Neural cell (in vitro differentiated cells): ENCODE results near the gene ALOX5AP. TPM values are rescaled to one million over a fixed set of nuclear protein-coding genes. Genes with fewer than 3 reads are reported as not detected.

Experiments used
- H2AFZ ChIP-seq: fragments of 200-600, 300-800 bp; sonication (generic), shearing (Covaris generic); 2 replicates; pipeline ENCODE4 v1.6.0; 2014; ENCODE audit warnings: low read depth, mild to moderate bottlenecking, antibody characterized with exemption, low read length, moderate library complexity
- H3F3A ChIP-seq: fragments of 200-600 bp; shearing (Covaris generic); 2 replicates; pipeline ENCODE4 v1.6.1; 2016; ENCODE audit warnings: mild to moderate bottlenecking, moderate library complexity, mixed read lengths, antibody characterized with exemption, low read length; ENCODE audit not compliant: insufficient read depth, poor library complexity, severe bottlenecking
- H3K27ac ChIP-seq: fragments of 200-600, 300-800 bp; sonication (generic), shearing (Covaris generic); 2 replicates; pipeline ENCODE4 v1.5.1; 2014; ENCODE audit warnings: mild to moderate bottlenecking, low read length, moderate library complexity
- H3K27me3 ChIP-seq: fragments of 300-800, 200-600 bp; sonication (generic), shearing (Covaris generic); 2 replicates; pipeline ENCODE4 v1.6.0; 2014; ENCODE audit warnings: mild to moderate bottlenecking, low read depth, low read length, moderate library complexity; ENCODE audit not compliant: insufficient read depth
- H3K36me3 ChIP-seq: fragments of 300-800, 200-600 bp; sonication (generic), shearing (Covaris generic); 2 replicates; pipeline ENCODE4 v1.5.1; 2014; ENCODE audit warnings: mild to moderate bottlenecking, antibody characterized with exemption, low read length, moderate library complexity; ENCODE audit not compliant: insufficient read depth
- H3K4me2 ChIP-seq: fragments of 300-800, 200-600 bp; sonication (generic), shearing (Covaris generic); 2 replicates; pipeline ENCODE4 v1.6.0; 2014; ENCODE audit warnings: mild to moderate bottlenecking, low read length
- H3K4me3 ChIP-seq: fragments of 300-800, 200-600 bp; sonication (generic), shearing (Covaris generic); 2 replicates; pipeline ENCODE4 v1.5.1; 2014; ENCODE audit warnings: mild to moderate bottlenecking, low read length, moderate library complexity
- H3K79me2 ChIP-seq: fragments of 200-600 bp; shearing (Covaris generic); replicated peaks from 2 replicates; pipeline ENCODE4 v1.6.0; 2014; ENCODE audit warnings: mild to moderate bottlenecking, low read length, moderate library complexity; ENCODE audit not compliant: insufficient read depth
- H3K9ac ChIP-seq: fragments of 300-800, 200-600 bp; sonication (generic), shearing (Covaris generic); 2 replicates; pipeline ENCODE4 v1.6.1; 2016; ENCODE audit warnings: mild to moderate bottlenecking, low read length, mixed read lengths
- H3K9me2 ChIP-seq: fragments of 200-600 bp; shearing (Covaris generic); 2 replicates; pipeline ENCODE4 v1.6.1; 2016; ENCODE audit warnings: mild to moderate bottlenecking, low read length, mixed read lengths; ENCODE audit not compliant: insufficient read depth
- H3K9me3 ChIP-seq: fragments of 200-600, 300-800 bp; sonication (generic), shearing (Covaris generic); 2 replicates; pipeline ENCODE4 v1.6.1; 2016; ENCODE audit warnings: mild to moderate bottlenecking, mixed run types, low read length, moderate library complexity, mixed read lengths
- H4K20me1 ChIP-seq: fragments of 200-600 bp; shearing (Covaris generic); 2 replicates; pipeline ENCODE4 v1.6.1; 2016; ENCODE audit warnings: mild to moderate bottlenecking, mixed run types; ENCODE audit not compliant: insufficient read depth
- CTCF ChIP-seq: fragments of 450-650 bp; IDR thresholded peaks from 2 replicates; pipeline ENCODE4 v1.5.1; 2014; ENCODE audit warnings: antibody characterized with exemption, mild to moderate bottlenecking, moderate library complexity; ENCODE audit not compliant: poor library complexity, severe bottlenecking
- EP300 ChIP-seq: fragments of 450-650 bp; conservative IDR thresholded peaks from 2 replicates; pipeline ENCODE4 v1.6.1; 2014; ENCODE audit warnings: antibody characterized with exemption, mild to moderate bottlenecking, moderate library complexity; ENCODE audit not compliant: poor library complexity, severe bottlenecking
- EZH2 ChIP-seq: fragments of 200-600, 300-800 bp; shearing (Covaris generic), sonication (generic); IDR thresholded peaks from 2 replicates; pipeline ENCODE4 v1.6.1; 2014; ENCODE audit warnings: antibody characterized with exemption, low read length, borderline replicate concordance, mild to moderate bottlenecking; ENCODE audit not compliant: insufficient read depth, poor library complexity, severe bottlenecking
- MXI1 ChIP-seq: fragments of 450-650 bp; conservative IDR thresholded peaks from 2 replicates; pipeline ENCODE4 v1.6.1; 2014; ENCODE audit warnings: antibody characterized with exemption, mild to moderate bottlenecking; ENCODE audit not compliant: poor library complexity, severe bottlenecking
- POLR2AphosphoS5 ChIP-seq: IDR thresholded peaks from 2 replicates; pipeline ENCODE4 v1.6.1; 2012
- RAD21 ChIP-seq: fragments of 450-650 bp; conservative IDR thresholded peaks from 2 replicates; pipeline ENCODE4 v1.6.1; 2014; ENCODE audit warnings: antibody characterized with exemption, mild to moderate bottlenecking, moderate library complexity
- REST ChIP-seq: IDR thresholded peaks from 2 replicates; pipeline ENCODE4 v1.6.1; 2012; ENCODE audit warnings: borderline replicate concordance
- SMC3 ChIP-seq: fragments of 450-650 bp; conservative IDR thresholded peaks from 2 replicates; pipeline ENCODE4 v1.6.1; 2014; ENCODE audit warnings: antibody characterized with exemption, mild to moderate bottlenecking, moderate library complexity; ENCODE audit not compliant: poor library complexity
- TAF1 ChIP-seq: IDR thresholded peaks from 2 replicates; pipeline ENCODE4 v1.6.1; 2012; ENCODE audit warnings: low read depth
- polyA plus RNA-seq: library from polyadenylated mRNA; depleted of rRNA; stranded (reverse); fragments of >200 nt; gene quantifications from 2 replicates; pipeline ENCODE4 v1.2.3, GENCODE V29; 2014

The ALOX5AP gene
- polyA plus RNA-seq, 1 donor from 2014 or later, result not detected

- no peak for TF ChIP-seq EZH2
Measured at GRCh38 chr13:30766231-30766630, 30.9 kb downstream of the ALOX5AP start (continued).

GRCh38 chr13:30770929-30771328 lies 35.6 kb downstream of the ALOX5AP start:
- no peaks in the 10 kb centered on the region for H3K9me3 ChIP-seq
- no peaks in the 10 kb centered on the region for H3K79me2 ChIP-seq
- no peaks in the 10 kb centered on the region for H3K27me3 ChIP-seq
- H3K27ac ChIP-seq, result no peak overlapping the region
- no peak overlapping the region for H3K4me2 ChIP-seq
- no peaks in the 10 kb centered on the region for H3K9me2 ChIP-seq
- no peak overlapping the region for H3K9ac ChIP-seq
- TF ChIP-seq CTCF (no peak), EP300 (no peak), TAF1 (no peak), REST (no peak), RAD21 (no peak), SMC3 (no peak), POLR2AphosphoS5 (no peak), MXI1 (no peak), EZH2 (no peak)
- no peak overlapping the region for H3K4me3 ChIP-seq
- no peaks in the 10 kb centered on the region for H3F3A ChIP-seq
- no peaks in the 10 kb centered on the region for H3K36me3 ChIP-seq
- no peak overlapping the region for H2AFZ ChIP-seq
- H4K20me1 ChIP-seq, result no peaks in the 10 kb centered on the region

- no peaks in the 10 kb centered on the region for H4K20me1 ChIP-seq
Measured at GRCh38 chr13:30773561-30773960, 38.2 kb downstream of the ALOX5AP start.

More at GRCh38 chr13:30773561-30773960, 38.2 kb downstream of the ALOX5AP start:
- Histone ChIP-seq H3K36me3 (no peaks in the 10 kb centered on the region), H3F3A (no peaks in the 10 kb centered on the region), H3K27me3 (no peaks in the 10 kb centered on the region), H3K9ac (no peak overlapping the region), H3K9me3 (no peaks in the 10 kb centered on the region), H3K9me2 (no peaks in the 10 kb centered on the region), H2AFZ (no peak overlapping the region), H3K27ac (no peak overlapping the region), H3K4me2 (no peak overlapping the region), H3K4me3 (no peak overlapping the region), H3K79me2 (no peaks in the 10 kb centered on the region)
- TF ChIP-seq MXI1 (no peak), SMC3 (no peak)
